GM12864 (cell line): Measurements from ENCODE around the gene SPATA16.

Source experiments
- DNase-seq: peaks from one replicate; pipeline ENCODE4 v3.0.0-alpha.2; 2011; ENCODE audit warnings: low read depth
- H3K4me3 ChIP-seq: 2 replicates; pipeline ENCODE4 v1.5.1; 2011; ENCODE audit warnings: mild to moderate bottlenecking, low read depth, low read length, control low read depth
- CTCF ChIP-seq: IDR thresholded peaks from 2 replicates; pipeline ENCODE4 v1.5.1; 2011; ENCODE audit warnings: low read depth, mild to moderate bottlenecking, moderate library complexity, low read length, control low read depth, inconsistent platforms; ENCODE audit errors: missing control alignments

SPATA16 gene

GRCh38 chr3:173019378-173019777 is 121.7 kb downstream of the SPATA16 start:
- no peak for TF ChIP-seq CTCF
- no peak for DNase-seq
- H3K4me3 ChIP-seq, result no peak overlapping the region

- no peak for TF ChIP-seq CTCF
- H3K4me3 ChIP-seq, result no peak overlapping the region
- DNase-seq, result no peak
Observed at GRCh38 chr3:173018758-173019157, 122.3 kb downstream of the SPATA16 start.

- no peak for DNase-seq
- no peak for TF ChIP-seq CTCF
- H3K4me3 ChIP-seq, result no peak overlapping the region
Observed at GRCh38 chr3:173013219-173013832, 127.7 kb downstream of the SPATA16 start.

DNA sequence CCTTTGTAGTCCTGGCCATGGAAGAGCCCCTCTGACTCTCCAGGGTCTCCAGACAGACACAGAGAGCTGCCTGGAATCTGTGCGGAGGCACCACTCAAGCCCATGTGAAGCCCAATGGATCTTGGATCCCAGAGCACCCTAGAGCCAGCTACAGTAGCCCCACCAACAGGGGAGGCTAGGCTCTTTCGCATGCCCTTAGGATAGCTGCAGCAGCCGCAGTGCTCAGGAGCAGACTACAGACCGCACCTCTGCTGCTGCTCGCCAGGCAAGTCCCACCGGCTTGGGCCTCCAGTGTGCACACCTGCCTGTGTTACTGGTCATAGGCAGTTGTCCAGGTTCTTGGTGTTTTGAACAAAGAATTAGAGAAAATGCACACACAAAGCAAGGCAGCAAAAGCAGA is 131.6 kb downstream of the SPATA16 start:
- no peak overlapping the region for H3K4me3 ChIP-seq
- DNase-seq, result no peak

GRCh38 chr3:173008978-173009377 is 132.1 kb downstream of the SPATA16 start:
- no peak for DNase-seq
- no peak overlapping the region for H3K4me3 ChIP-seq
- TF ChIP-seq CTCF, result no peak

More for the DNA sequence above, 131.6 kb downstream of the SPATA16 start:
- no peak for TF ChIP-seq CTCF

DNA sequence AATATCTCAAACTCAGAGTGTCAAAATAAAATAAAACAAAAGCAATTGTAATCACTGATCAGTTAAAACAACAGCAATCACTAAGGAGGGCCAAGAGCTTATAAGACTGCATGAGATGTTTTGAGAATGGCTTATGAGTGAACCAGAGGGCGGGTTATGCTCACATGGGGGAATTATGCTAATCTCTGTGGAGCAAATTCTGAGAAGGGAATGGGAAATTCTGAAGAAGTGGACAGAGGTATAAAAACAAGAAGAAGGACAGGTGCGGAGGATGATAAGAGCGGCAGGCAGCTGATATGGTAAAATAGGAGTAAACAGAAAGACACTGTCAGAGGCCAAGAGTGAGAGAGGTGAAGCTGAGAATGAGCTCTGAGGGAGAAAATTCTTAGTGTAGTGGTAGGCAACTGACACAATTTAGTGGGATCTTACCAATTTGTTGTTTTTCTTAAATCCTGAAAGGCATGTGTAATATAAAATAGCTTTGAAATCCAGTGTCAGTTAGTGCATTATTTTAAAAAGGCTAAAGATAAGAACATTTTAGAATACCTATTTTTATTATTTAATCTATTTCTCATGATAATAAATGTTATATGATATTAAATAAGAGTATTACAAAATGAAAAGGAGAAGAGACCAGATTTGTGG is 133.8 kb downstream of the SPATA16 start:
- no peak for DNase-seq
- TF ChIP-seq CTCF, result no peak
- H3K4me3 ChIP-seq, result no peak overlapping the region

- DNase-seq, result no peak
- H3K4me3 ChIP-seq, result no peak overlapping the region
- no peak for TF ChIP-seq CTCF
Observed at GRCh38 chr3:173006006-173006405, 135.0 kb downstream of the SPATA16 start.
